Astrocyte of the cerebellum (primary cell): ENCODE results near the gene PPFIA2.

Source experiments
- DNase-seq: peaks from one replicate; pipeline ENCODE4 v3.0.0-alpha.2; 2011; ENCODE audit warnings: low read depth
- H3K4me3 ChIP-seq: 2 replicates; pipeline ENCODE4 v1.5.1; 2011; ENCODE audit warnings: mild to moderate bottlenecking, low read depth, low read length, moderate library complexity
- in situ Hi-C: cut with HindIII; loops from 2 replicates; pipeline ENCODE4 v1.10.0; 2017; ENCODE audit warnings: low sequenced_read_pairs
- TF ChIP-seq, protein P1 (sequence below): IDR thresholded peaks from 2 replicates; pipeline ENCODE4 v1.5.1; 2012; ENCODE audit warnings: low read length, low read depth, moderate library complexity, mild to moderate bottlenecking; ENCODE audit errors: missing control alignments

Gene PPFIA2

DNA sequence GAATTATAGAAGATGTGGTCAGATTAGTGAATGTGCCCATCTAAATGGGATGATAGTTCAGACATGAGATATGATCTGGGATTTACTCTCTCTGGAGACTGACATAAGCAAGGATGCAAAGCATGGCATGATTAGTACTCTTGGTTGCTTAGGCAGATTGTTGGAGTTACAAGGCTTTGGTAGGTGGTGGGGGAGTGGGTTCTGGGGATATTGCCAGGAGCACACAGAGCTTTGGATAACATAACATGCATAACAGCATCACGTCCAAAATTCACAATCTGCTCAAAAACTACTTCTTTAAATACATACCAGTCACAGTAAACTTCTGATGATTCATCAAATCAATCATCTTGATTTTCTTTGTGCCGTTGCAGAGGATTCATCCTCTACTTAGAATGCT is 393.9 kb downstream of the PPFIA2 start:
- TF ChIP-seq, protein P1, sequence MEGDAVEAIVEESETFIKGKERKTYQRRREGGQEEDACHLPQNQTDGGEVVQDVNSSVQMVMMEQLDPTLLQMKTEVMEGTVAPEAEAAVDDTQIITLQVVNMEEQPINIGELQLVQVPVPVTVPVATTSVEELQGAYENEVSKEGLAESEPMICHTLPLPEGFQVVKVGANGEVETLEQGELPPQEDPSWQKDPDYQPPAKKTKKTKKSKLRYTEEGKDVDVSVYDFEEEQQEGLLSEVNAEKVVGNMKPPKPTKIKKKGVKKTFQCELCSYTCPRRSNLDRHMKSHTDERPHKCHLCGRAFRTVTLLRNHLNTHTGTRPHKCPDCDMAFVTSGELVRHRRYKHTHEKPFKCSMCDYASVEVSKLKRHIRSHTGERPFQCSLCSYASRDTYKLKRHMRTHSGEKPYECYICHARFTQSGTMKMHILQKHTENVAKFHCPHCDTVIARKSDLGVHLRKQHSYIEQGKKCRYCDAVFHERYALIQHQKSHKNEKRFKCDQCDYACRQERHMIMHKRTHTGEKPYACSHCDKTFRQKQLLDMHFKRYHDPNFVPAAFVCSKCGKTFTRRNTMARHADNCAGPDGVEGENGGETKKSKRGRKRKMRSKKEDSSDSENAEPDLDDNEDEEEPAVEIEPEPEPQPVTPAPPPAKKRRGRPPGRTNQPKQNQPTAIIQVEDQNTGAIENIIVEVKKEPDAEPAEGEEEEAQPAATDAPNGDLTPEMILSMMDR, result no peak
- in situ Hi-C loops, result no loop called here
- no peak overlapping the region for H3K4me3 ChIP-seq
- no peak for DNase-seq

DNA sequence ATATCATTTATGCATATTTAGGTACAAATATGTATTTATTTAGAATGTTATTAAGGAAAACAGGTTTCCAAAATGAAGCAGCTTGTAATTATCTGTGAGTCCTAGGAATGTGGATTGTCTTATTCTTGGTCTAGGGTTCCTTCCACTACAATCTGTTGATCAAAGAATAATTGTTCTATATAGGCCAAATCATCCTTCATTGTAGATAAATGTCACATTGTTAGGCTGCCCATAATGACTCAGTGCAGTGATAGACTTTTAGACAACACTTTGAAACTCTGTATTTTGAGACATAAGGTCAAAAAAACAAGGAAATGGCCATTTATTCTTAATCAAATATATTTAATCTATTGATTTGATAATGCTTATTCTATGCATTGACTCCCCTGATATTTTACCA is 398.2 kb downstream of the PPFIA2 start:
- in situ Hi-C loops, result no loop called here
- TF ChIP-seq, protein P1, result no peak
- DNase-seq, result no peak
- H3K4me3 ChIP-seq, result no peak overlapping the region

DNA sequence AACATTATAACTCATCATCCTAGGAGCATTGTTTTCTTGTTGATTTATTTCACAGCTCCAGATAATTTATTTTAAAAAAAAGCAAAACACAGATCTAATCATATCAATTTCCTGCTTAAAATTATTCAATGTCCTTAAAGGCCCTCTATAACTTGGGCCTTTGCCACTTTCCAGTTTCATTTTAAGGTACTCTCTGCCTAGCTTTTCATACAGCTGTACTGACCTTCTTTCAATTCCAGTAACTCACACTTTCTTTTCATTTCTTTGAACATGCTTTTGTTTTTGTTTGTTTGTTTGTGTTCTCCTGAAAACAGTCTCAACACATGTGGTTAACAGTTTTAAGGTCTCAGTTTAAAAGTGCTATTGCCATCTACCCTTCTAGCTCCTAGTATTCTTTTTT is 399.4 kb downstream of the PPFIA2 start:
- TF ChIP-seq, protein P1, result no peak
- DNase-seq, result no peak
- H3K4me3 ChIP-seq, result no peak overlapping the region
- in situ Hi-C loops, result no loop called here

DNA sequence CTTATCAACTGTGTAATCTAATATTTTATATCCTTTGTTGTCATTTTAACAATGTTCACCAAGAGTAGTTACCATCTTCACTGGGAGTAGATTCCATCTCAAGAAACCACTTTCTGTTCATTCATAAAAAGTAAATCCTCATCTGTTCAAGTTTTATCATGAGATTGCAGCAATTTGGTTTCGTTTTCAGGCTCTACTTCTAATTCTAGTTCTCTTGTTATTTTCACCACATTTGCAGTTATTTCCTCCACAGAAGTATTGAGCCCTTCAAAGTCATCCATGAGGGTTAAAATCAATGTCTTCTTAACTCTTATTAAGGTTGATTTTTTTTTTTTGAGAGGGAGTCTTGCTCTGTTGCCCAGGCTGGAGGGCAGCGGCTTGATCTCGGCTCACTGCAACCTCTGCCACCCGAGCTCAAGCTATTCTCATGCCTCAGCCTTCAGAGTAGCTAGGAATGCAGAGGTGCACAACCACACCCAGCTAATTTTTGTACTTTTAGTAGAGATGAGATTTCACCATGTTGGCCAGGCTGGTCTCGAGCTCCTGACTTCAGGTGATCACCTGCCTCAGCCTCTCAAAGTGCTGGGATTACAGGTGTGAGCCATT is 404.7 kb downstream of the PPFIA2 start:
- in situ Hi-C loops, result no loop called here
- TF ChIP-seq, protein P1, result no peak
- DNase-seq, result no peak
- no peak overlapping the region for H3K4me3 ChIP-seq

DNA sequence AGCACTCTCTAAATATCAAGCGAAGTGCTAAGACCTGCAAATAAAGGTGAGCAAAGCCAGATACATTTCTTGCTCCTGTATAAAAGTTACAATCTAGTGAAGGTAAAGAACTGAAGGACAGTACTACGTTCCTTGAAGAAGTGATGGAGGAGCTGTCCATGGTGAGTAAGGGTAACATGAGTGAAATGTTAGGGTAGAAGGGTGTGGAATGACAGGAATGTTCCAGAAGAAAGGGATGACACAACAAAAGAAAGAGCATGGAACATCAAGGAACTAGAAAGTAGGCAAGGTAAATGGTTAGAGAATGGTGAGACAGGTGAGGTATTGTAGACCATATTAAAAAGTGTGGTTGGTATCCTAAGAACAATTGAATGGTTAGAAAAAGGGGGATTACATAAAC is 408.8 kb downstream of the PPFIA2 start:
- no peak overlapping the region for H3K4me3 ChIP-seq
- TF ChIP-seq, protein P1, result no peak
- in situ Hi-C loops, result no loop called here
- no peak for DNase-seq

DNA sequence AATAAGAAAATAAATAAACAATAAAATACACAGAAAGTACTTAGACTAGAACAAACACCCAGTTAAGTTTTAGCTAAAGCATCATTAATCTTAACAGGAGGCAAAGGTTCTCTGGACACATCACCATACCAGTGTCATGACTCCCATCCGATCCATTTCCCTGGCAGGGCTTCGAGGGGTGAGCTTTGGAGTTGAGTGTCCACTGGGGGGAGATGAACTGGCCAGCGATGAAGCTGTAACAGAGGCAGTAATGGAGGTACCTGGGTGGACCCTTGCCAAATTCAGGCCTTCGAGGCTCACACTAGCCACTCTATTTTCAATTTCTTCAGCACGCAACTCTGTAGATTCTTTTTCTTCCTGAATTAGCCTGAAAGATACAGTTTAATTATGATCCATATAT is 411.7 kb downstream of the PPFIA2 start:
- DNase-seq, result no peak
- H3K4me3 ChIP-seq, result no peak overlapping the region
- in situ Hi-C loops, result no loop called here
- TF ChIP-seq, protein P1, result no peak
